NT2/D1 (cell line): ENCODE results near the gene C11orf97.

Experiments used
- YY1 ChIP-seq: IDR thresholded peaks from 2 replicates; pipeline ENCODE4 v1.6.1; 2011; ENCODE audit not compliant: insufficient read length, insufficient read depth
- ZNF274 ChIP-seq: IDR thresholded peaks from 2 replicates; pipeline ENCODE4 v1.6.1; 2011; ENCODE audit warnings: mild to moderate bottlenecking, low read depth, low read length

DNA sequence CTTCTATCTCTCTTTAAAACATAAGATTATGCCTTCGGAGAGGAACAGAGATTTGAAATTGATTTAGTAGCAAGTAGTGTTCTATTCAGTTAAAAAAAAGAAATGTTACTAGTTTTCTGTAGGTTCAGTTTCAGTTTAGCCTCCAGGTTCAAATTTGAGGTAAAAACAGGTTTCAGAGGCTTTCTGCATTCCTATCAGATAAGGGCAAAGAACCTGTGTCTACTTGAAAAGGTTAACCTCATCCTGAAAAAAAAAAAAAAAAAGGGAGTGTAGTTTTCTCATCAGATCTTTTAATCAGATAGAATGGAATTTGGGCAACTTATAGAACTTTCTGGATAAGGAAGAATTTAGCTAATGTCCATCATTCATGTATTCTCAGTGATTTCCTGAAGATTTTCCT, 12.1 kb downstream of the C11orf97 start:
- TF ChIP-seq YY1: no peak
- no peak for TF ChIP-seq ZNF274
